HepG2 (cell line): ENCODE results near the gene CNGA3. TPM values are rescaled to one million over a fixed set of nuclear protein-coding genes. Genes with fewer than 3 reads are reported as not detected.
"Not testable (repeated sequence)": the region's sequence is repeated elsewhere in the genome, so short reads cannot be mapped to it uniquely, and the experiment has no call there.

Source experiments
- ATAC-seq: fragments of 200-7000 bp; cut with Tn5 transposase; 3 replicates; pipeline ENCODE4 v1.9.1; 2020; ENCODE audit warnings: mild to moderate bottlenecking, moderate library complexity
- BruUV-seq: library from RNA; stranded (reverse); fragments of 400-500 nt; replicated peaks from 2 replicates; lab custom pipeline; 2021; lab: Mats Ljungman, UMichigan
- CTCF ChIA-PET: fragments of 300-600 bp; formaldehyde crosslinking; extraction: SDS; loops from one replicate; lab custom pipeline; 2021; ENCODE audit warnings: low total read pairs, inconsistent platforms, low intra/inter-chr PET ratio; lab: Yijun Ruan, JAX
- POLR2A ChIA-PET: fragments of 350-600 bp; sonication (Branson Sonifier 250); formaldehyde crosslinking; loops from one replicate; lab custom pipeline; 2020; ENCODE audit warnings: antibody characterized with exemption, inconsistent platforms; lab: Yijun Ruan, JAX
- DNase-seq: peaks from one replicate; pipeline ENCODE4 v3.0.0-alpha.2; 2015; ENCODE audit warnings: low spot score
- FAIRE-seq: peaks from 3 replicates; lab custom pipeline; 2011; peaks lifted over from hg19 to GRCh38; lab: Jason Lieb, UNC
- H2AFZ ChIP-seq: one replicate; pipeline ENCODE4 v1.6.1; 2011; ENCODE audit warnings: low read length, inconsistent platforms
- H3K27ac ChIP-seq: fragments of 300-600 bp; 3 replicates; pipeline ENCODE4 v1.8.0; 2011; ENCODE audit warnings: mixed run types, mild to moderate bottlenecking, mixed read lengths, low read length, inconsistent platforms; ENCODE audit not compliant: insufficient read depth; ENCODE audit errors: extremely low read length
- H3K27me3 ChIP-seq, 2 experiments: fragments of 200-600 bp in 1 of 2; 2 replicates in 1 of 2; 3 replicates in 1 of 2; pipeline versions ENCODE4 v1.6.0 to v1.8.0; 2011; ENCODE audit warnings: low read length in 2 of 2, mild to moderate bottlenecking in 2 of 2, moderate library complexity in 2 of 2, inconsistent platforms in 1 of 2; ENCODE audit not compliant: insufficient read depth in 2 of 2, control insufficient read depth in 1 of 2
- H3K36me3 ChIP-seq, 2 experiments: fragments of 200-600 bp in 1 of 2; replicated peaks in 1 of 2; 2 replicates in 1 of 2; 3 replicates in 1 of 2; pipeline versions ENCODE4 v1.5.1 to v1.8.0; 2011; ENCODE audit warnings: low read length in 2 of 2, inconsistent platforms in 1 of 2; ENCODE audit not compliant: insufficient read depth in 2 of 2, control insufficient read depth in 1 of 2
- H3K4me1 ChIP-seq: 2 replicates; pipeline ENCODE4 v1.5.1; 2012; ENCODE audit warnings: low read length, inconsistent platforms; ENCODE audit not compliant: insufficient read depth
- H3K4me2 ChIP-seq: 2 replicates; pipeline ENCODE4 v1.6.0; 2011; ENCODE audit warnings: low read depth, low read length, inconsistent platforms
- H3K4me3 ChIP-seq, 3 experiments: fragments of 200-600 bp in 1 of 3; sonication (generic), shearing (Covaris generic) in 1 of 3; replicated peaks in 1 of 3; 2 replicates each; pipeline ENCODE4 v1.5.1; 2011 to 2016; ENCODE audit warnings: low read length in 3 of 3, inconsistent platforms in 2 of 3, low read depth in 2 of 3, mild to moderate bottlenecking in 2 of 3, control low read depth in 1 of 3, mixed read lengths in 1 of 3; ENCODE audit not compliant: insufficient read depth in 1 of 3
- H3K79me2 ChIP-seq: one replicate; pipeline ENCODE4 v1.6.1; 2011; ENCODE audit warnings: low read length, inconsistent platforms; ENCODE audit not compliant: insufficient read depth
- H3K9ac ChIP-seq: 2 replicates; pipeline ENCODE4 v1.6.0; 2011; ENCODE audit warnings: mild to moderate bottlenecking, low read depth, low read length, inconsistent platforms; ENCODE audit not compliant: insufficient read depth
- H3K9me3 ChIP-seq: 2 replicates; pipeline ENCODE4 v1.5.1; 2012; ENCODE audit warnings: mild to moderate bottlenecking, low read length
- H4K20me1 ChIP-seq: 2 replicates; pipeline ENCODE4 v1.6.0; 2011; ENCODE audit warnings: inconsistent platforms, mild to moderate bottlenecking, low read length, moderate library complexity; ENCODE audit not compliant: insufficient read depth
- FOXA3 ChIP-seq: IDR thresholded peaks from 2 replicates; pipeline ENCODE4 v1.6.1; 2016; ENCODE audit warnings: missing genetic modification reagents, missing compliant biosample characterization
- KLF13 ChIP-seq: sonication (generic); formaldehyde crosslinking; IDR thresholded peaks from 2 replicates; pipeline ENCODE4 v1.4.0; 2020; ENCODE audit warnings: mild to moderate bottlenecking, missing genetic modification reagents
- PAWR ChIP-seq: sonication (generic); formaldehyde crosslinking; IDR thresholded peaks from 2 replicates; pipeline ENCODE4 v1.4.0; 2020; ENCODE audit warnings: missing genetic modification reagents, mild to moderate bottlenecking, borderline replicate concordance
- SETDB1 ChIP-seq: sonication (generic); formaldehyde crosslinking; IDR thresholded peaks from 2 replicates; pipeline ENCODE4 v1.5.1; 2020; ENCODE audit warnings: missing genetic modification reagents, mild to moderate bottlenecking, borderline replicate concordance
- SNRNP70 ChIP-seq: fragments of 200-400 bp; formaldehyde crosslinking; IDR thresholded peaks from 2 replicates; pipeline ENCODE4 v1.6.1; 2017; ENCODE audit warnings: mild to moderate bottlenecking, low read depth, low read length, moderate library complexity
- TEAD2 ChIP-seq: sonication (generic); formaldehyde crosslinking; IDR thresholded peaks from 2 replicates; pipeline ENCODE4 v1.9.0; 2021; ENCODE audit warnings: missing genetic modification reagents
- TIGD3 ChIP-seq: sonication (generic); formaldehyde crosslinking; IDR thresholded peaks from 2 replicates; pipeline ENCODE4 v1.5.1; 2020; ENCODE audit warnings: mild to moderate bottlenecking, missing genetic modification reagents, borderline replicate concordance
- TP53 ChIP-seq: sonication (generic); formaldehyde crosslinking; conservative IDR thresholded peaks from 2 replicates; pipeline ENCODE4 v1.4.0; 2020; ENCODE audit warnings: missing genetic modification reagents
- ZNF101 ChIP-seq: sonication (generic); formaldehyde crosslinking; IDR thresholded peaks from 2 replicates; pipeline ENCODE4 v1.4.0; 2020; ENCODE audit warnings: mild to moderate bottlenecking, low read depth, missing genetic modification reagents, borderline replicate concordance
- ZNF331 ChIP-seq: sonication (generic); formaldehyde crosslinking; IDR thresholded peaks from 2 replicates; pipeline ENCODE4 v1.4.0; 2020; ENCODE audit warnings: missing genetic modification reagents
- ZNF616 ChIP-seq: sonication (generic); formaldehyde crosslinking; IDR thresholded peaks from 2 replicates; pipeline ENCODE4 v1.5.0; 2020; ENCODE audit warnings: low read depth, mild to moderate bottlenecking, missing genetic modification reagents
- WGBS: methylation state at CpG from one replicate; pipeline ENCODE4 v1.1.6; 2017; ENCODE audit warnings: low lambda C conversion rate; 5-methylcytosine and 5-hydroxymethylcytosine counted together
- in situ Hi-C: cut with HindIII; loops from 2 replicates; pipeline ENCODE4 v1.10.0; 2017; ENCODE audit warnings: low pct_unique_long_range_greater_than_20kb; ENCODE audit not compliant: extremely low pct_ligation_motif_present
- intact Hi-C: fragments of 100-400 bp; cut with micrococcal nuclease; formaldehyde crosslinking; loops from one replicate; pipeline ENCODE4 v1.10.0; 2022; ENCODE audit not compliant: unreplicated experiment
- polyA plus RNA-seq, 8 experiments: library from polyadenylated mRNA; depleted of rRNA in 3 of 8; stranded (reverse) in 7 of 8; unstranded in 1 of 8; fragments of >200 nt; fragmentation: Illumina TruSeq in 4 of 8; extraction: Trizol in 4 of 8; gene quantifications; 2 replicates each; pipeline versions ENCODE4 v1.2.1 to v1.2.3, GENCODE V29; 2011 to 2016; ENCODE audit warnings: low read depth in 4 of 8, missing spikeins in 1 of 8, mixed read lengths in 1 of 8; ENCODE audit not compliant: insufficient read depth in 1 of 8
- total RNA-seq, 5 experiments: library from RNA; depleted of rRNA; stranded (reverse); fragments of >200 nt; fragmentation: Illumina TruSeq; extraction: Trizol; gene quantifications; 2 replicates each; pipeline ENCODE4 v1.2.3, GENCODE V29; 2016; ENCODE audit warnings: low read depth in 1 of 5

CNGA3 gene
- total and polyA plus RNA-seq, 2 of the 13 experiments (the other 11 are each of a cell fraction or from before 2014, with no cell fraction given): not detected

GRCh38 chr2:98434492-98434891 is 88.2 kb downstream of the CNGA3 start:
- TF ChIP-seq TEAD2: no peak
- no peak for TF ChIP-seq FOXA3
- no peak for TF ChIP-seq PAWR (CRISPR knock-in tag)
- TF ChIP-seq KLF13 (CRISPR knock-in tag): no peak
- no peak for TF ChIP-seq SNRNP70
- TF ChIP-seq ZNF616 (CRISPR knock-in tag): peak; percentile 99
- no peak for TF ChIP-seq TIGD3 (CRISPR knock-in tag)
- TF ChIP-seq ZNF101: no peak
- Histone ChIP-seq H3K36me3 (no peaks in the 10 kb centered on the region), H3K27ac (no peak overlapping the region), H3K79me2 (no peaks in the 10 kb centered on the region), H3K27me3 (peaks cover 0 to 14% of the 10 kb centered on the region in 2 experiments; a peak in 3 of 5 replicates), H3K9me3 (peaks cover 17% of the 10 kb centered on the region), H3K4me3 (no peak overlapping the region), H3K4me2 (no peak overlapping the region), H4K20me1 (no peaks in the 10 kb centered on the region), H2AFZ (no peak overlapping the region), H3K4me1 (no peaks in the 10 kb centered on the region), H3K9ac (no peak overlapping the region)
- ATAC-seq: no peak
- POLR2A ChIA-PET: no interaction called here
- intact Hi-C loops (no loop called here), in situ Hi-C loops (no loop called here)
- WGBS: 0% methylated on average over 3 of the region's 3 CpGs
- CTCF ChIA-PET: no interaction called here
- FAIRE-seq: no peak
- DNase-seq: no peak
- BruUV-seq: no TSS peak

GRCh38 chr2:98435670-98436069 is 89.4 kb downstream of the CNGA3 start:
- H3K79me2 ChIP-seq, intact Hi-C loops, H3K27me3 ChIP-seq, ATAC-seq, H3K36me3 ChIP-seq, H3K4me1 ChIP-seq, CTCF ChIA-PET, DNase-seq, H3K27ac ChIP-seq, H3K9ac ChIP-seq, H3K4me3 ChIP-seq, H2AFZ ChIP-seq, H4K20me1 ChIP-seq, POLR2A ChIA-PET, H3K4me2 ChIP-seq, in situ Hi-C loops, FAIRE-seq: not testable (repeated sequence)
- H3K9me3 ChIP-seq: peaks cover 17% of the 10 kb centered on the region
- WGBS: 12% methylated on average over 4 of the region's 4 CpGs
- TF ChIP-seq TP53 (0 out of 2 replicates have a peak, but pooled peaks have one; percentile 27), SETDB1 (CRISPR knock-in tag) (peak; percentile 42; the same call in 1 of the 2 replicates), ZNF331 (CRISPR knock-in tag) (0 out of 2 replicates have a peak, but pooled peaks have one; percentile 25)
- TF ChIP-seq, all 625 proteins: peak for 3; not testable (repeated sequence) for 622
- not testable (repeated sequence) for BruUV-seq
